Keratinocyte (primary cell): Measurements from ENCODE around the gene MORF4L2.

Source experiments
- EZH2 ChIP-seq: IDR thresholded peaks from one replicate; pipeline ENCODE4 v1.6.1; 2012; ENCODE audit warnings: inconsistent platforms, mild to moderate bottlenecking, low read length, moderate library complexity
- TF ChIP-seq, protein P1 (sequence below), 3 experiments: IDR thresholded peaks in 1 of 3; conservative IDR thresholded peaks in 1 of 3; optimal IDR thresholded peaks in 1 of 3; 2 replicates in 2 of 3; 3 replicates in 1 of 3; pipeline versions ENCODE3 to v1.5.1; 2011; ENCODE audit warnings: low read length in 3 of 3, mild to moderate bottlenecking in 3 of 3, moderate library complexity in 2 of 3, control low read depth in 1 of 3, inconsistent platforms in 1 of 3; ENCODE audit not compliant: insufficient read depth in 2 of 3; ENCODE audit errors: extremely low read depth in 1 of 3

DNA sequence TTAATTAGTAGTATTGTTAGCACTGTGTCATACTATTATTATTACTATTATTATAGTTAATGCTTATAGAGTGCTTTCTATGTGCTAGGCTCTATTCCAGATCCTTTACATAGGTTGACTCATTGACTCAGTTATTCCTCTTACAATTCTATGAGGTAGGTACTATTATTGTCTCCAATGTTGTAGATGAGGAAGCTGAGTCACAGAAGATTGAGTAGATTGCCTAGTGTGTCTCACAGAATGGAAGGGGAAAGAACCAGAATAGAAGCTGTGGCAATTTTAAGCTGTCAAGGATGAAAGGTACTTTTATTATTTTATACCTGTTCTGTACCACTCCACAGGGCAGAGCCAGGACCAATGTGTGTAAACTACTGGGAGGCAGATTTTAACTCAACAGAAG is 59.6 kb downstream of the MORF4L2 start:
- TF ChIP-seq, protein P1, sequence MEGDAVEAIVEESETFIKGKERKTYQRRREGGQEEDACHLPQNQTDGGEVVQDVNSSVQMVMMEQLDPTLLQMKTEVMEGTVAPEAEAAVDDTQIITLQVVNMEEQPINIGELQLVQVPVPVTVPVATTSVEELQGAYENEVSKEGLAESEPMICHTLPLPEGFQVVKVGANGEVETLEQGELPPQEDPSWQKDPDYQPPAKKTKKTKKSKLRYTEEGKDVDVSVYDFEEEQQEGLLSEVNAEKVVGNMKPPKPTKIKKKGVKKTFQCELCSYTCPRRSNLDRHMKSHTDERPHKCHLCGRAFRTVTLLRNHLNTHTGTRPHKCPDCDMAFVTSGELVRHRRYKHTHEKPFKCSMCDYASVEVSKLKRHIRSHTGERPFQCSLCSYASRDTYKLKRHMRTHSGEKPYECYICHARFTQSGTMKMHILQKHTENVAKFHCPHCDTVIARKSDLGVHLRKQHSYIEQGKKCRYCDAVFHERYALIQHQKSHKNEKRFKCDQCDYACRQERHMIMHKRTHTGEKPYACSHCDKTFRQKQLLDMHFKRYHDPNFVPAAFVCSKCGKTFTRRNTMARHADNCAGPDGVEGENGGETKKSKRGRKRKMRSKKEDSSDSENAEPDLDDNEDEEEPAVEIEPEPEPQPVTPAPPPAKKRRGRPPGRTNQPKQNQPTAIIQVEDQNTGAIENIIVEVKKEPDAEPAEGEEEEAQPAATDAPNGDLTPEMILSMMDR (optimal IDR thresholded peaks at IDR 0.05 in 1 of 3, IDR thresholded peaks at IDR 0.05 in 1 of 3, conservative IDR thresholded peaks at IDR 0.05 in 1 of 3; ENCODE audit: extremely low read depth in 1 of 3, insufficient read depth in 2 of 3, low read length in 3 of 3): no peak
- no peak for TF ChIP-seq EZH2
